ENCODE measurements around the gene PDLIM7. TPM values are rescaled to one million over a fixed set of nuclear protein-coding genes. Genes with fewer than 3 reads are reported as not detected.

The PDLIM7 gene
- total RNA-seq, 2 experiments from 2014 or later = 50.0 to 51.5 TPM

DNA sequence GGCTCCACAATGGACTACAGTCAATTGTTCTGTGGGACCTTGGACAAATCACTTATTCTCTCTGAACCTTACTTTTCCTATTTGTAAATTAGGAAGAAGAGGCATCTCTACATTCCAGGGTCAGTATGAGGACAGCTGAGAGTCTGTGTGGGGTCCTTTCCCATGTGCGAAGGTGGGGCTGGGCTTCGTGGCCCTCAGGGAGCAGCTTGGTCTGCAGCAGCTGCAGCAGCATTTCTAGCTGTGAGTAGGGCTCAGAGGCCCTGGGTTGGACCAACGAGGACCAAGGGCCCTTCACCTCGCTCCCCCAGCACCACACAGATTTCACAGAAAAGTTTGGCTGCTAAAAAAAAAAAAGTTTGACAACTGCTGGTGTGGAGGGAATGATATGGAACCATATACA, 28.8 kb upstream of the PDLIM7 start:
- CTCF ChIA-PET = no interaction called here
- POLR2A ChIA-PET = no interaction called here

DNA sequence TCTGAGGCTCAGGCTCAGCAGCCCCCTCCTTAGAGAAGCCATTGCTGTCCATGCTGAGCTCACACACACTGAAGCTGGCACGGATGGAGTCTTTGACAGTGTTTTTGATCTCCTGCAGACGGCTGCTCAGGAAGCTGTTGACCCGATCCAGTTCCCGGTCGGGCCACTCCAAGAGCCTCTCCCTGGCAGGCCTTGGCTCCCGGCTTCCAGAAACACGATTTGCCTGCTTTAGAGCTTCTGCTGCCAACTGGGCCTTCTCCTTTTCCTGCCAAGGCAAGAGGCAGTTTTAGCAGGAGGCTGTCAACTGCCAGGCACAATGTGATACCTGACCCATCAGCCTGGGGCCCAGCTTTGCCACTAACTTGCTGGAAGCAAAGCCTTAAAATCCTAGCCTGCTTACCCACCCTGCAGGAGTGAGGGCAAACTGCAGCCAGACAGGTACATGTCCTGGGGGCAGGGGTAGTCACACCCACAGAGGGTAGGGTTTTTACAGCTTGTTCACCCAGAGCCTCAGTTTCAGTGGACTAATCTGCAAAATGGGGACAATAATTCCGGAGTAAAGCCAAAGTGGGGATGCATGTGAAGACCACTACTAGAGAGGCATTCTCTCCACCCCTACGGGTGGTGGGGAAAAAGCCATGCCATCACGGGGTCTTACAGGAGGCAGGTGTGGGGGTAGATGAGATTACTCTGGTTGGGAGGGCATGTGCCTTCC, 27.7 kb upstream of the PDLIM7 start:
- CTCF ChIA-PET = interaction anchor here (1.4 kb wide), 1 partner anchor 24 kb away, joined by 5 read pairs; no protein-coding TSS in a partner anchor

DNA sequence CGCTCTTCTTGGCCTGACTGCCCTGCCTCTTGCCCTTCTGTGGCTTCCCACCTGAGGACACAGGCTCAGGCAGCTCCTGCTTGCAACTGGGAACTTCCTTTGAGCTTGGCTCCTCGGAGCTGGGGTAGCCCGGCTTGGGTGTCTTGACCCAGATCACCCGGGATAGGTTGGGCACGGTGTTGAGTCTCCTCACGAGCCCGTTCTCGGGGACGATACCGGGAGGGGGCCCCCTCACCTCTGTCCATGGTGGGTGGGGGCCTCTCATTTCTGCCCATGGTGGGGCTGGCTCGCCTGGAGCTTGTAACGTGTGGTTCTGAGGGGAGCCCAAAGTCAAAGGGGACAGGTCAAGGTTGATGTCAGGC, 27.1 kb upstream of the PDLIM7 start:
- ChIA-PET POLR2A (no interaction called here), CTCF (interaction anchor here (1.4 kb wide), 1 partner anchor 23 kb away, joined by 5 read pairs; no protein-coding TSS in a partner anchor)

More for the DNA sequence above, 27.7 kb upstream of the PDLIM7 start:
- POLR2A ChIA-PET = no interaction called here

DNA sequence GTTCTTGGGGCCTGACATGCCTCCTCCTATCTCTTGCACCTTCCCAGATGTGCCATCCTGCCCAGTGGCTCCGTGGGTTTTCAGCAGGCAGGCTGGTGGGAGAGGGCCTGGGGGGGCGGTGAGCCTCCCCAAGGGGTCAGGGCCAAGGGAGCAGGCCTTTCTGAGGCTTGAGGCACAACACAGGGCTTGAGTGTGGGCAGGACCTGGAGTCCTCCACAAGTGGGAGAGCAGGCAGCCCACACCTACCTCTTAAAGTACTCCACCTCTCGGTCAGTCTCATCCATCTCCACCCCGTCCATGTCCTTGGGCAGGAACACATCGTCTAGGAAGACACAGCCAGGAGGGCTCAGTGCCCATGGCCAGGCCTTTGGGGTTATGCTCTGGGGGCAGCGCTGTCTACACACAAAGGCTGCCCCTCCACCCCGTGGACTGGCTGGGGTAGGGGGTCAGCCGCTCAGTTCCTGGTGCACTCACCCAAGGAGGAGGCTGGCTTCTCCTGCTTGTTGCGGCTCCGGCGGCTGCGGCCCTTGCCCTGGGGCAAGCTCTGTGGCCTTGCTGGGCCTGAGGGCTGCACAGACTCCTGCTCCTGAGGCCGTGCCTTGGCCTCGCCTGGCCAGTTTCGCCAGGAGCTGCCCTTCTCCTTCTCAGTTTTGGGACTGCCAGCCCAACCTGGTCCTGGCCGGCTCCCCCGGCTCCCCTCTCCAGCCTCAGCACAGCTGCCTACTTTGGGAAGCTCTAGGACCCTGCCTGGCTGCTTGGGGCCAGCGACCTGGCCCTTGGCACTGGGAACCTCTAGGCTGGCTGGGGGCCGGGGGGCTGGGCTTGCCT, 26.5 kb upstream of the PDLIM7 start:
- ChIA-PET CTCF (interaction anchor here (1.4 kb wide), 1 partner anchor 23 kb away, joined by 5 read pairs; no protein-coding TSS in a partner anchor), POLR2A (no interaction called here)

DNA sequence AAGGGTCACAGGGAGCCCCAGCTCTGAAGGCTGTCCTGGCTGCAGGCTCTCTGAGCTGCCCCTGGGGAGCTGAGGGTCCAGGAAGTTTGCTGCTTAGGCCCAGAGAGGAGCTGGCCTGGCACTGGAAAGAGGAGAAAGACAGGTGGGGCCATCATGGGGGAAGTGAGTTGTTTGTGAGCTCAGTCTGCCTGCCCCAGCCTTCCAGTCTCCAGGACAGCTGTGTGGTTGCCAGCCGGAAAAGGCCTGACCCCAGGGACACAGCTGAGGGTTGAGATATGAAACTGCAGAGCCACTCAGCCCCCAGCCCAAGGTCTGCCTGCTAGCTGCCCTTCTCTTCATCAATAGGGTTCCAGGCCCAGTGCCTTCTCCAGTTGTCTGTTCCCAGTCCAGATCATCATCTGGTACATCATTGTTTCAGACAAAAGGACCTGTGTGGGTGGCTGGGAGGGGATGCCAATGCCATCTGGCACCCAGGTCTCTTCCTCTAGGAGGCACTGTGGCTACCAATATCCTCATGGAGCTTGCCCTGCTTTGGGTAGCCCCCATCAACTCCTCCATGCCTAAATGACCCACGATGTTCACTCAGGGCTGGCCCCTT, 23.6 kb upstream of the PDLIM7 start:
- CTCF ChIA-PET = interaction anchor here (1.4 kb wide), 1 partner anchor 13 kb away, joined by 3 read pairs; no protein-coding TSS in a partner anchor
- POLR2A ChIA-PET = interaction anchor here (0.7 kb wide), 1 partner anchor 15 kb away, joined by 3 read pairs; no protein-coding TSS in a partner anchor

DNA sequence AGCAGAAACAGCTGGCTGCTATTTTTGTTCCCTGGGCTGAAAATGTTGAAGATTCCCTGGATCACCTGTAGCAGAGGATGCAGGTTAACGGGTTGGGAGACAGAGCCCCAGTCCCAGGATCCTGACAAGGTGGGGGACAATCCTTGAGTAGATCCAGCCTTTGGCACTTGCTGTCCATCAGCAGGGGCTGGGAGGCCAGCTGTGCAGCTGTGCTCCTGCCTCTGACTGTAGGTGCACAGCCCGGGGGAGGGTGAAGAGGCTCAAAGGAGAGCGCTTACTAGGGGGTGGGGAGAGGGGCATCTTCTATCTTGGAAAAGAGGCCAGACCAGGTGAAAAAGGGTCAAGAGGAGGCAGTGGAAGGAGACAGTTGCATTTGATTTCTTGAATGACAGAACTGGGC, 22.9 kb upstream of the PDLIM7 start:
- ChIA-PET POLR2A (no interaction called here), CTCF (interaction anchor here (1.4 to 1.5 kb wide), 2 partner anchors 12 to 115 kb away, joined by 3 to 4 read pairs; no protein-coding TSS in a partner anchor)

DNA sequence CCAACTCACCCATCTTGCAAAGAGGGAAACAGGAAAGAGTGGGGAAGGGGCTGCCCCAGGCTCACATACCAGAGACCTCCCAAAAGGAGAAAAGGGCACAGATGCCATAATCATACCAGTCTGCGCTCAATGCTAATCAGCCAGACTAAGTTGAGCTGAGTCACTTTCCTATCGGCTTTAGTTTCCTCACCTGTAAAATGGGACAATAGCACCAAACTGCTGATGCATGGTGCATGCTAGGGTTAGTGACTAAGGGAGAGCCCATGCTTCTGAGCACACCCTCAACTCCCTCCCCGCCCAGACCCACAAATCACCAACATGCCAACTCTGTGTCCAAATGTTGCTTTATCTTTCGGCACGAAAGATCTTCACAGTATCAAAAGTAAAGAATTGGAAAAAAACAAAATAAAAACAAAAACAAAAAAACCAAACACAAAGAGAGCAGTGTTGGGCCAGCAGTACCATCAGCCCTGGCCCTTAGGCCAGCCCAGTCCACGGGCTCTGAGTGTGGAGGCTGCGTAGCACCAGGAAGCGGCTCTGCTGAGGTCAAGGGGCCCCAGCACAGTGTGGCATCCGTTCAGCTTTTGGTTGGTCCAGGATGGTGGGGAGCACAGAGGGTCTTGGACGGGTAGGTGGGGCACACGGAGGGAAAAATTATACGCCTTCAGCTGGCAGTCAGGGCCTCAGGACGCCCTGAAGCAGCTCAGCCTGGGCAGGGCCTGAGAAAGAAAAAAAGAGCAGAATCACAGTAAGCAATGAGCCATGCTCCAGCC, 22.2 kb upstream of the PDLIM7 start:
- ChIA-PET CTCF (interaction anchor here (1.4 to 1.5 kb wide), 2 partner anchors 11 to 115 kb away, joined by 3 to 4 read pairs; no protein-coding TSS in a partner anchor), POLR2A (no interaction called here)

DNA sequence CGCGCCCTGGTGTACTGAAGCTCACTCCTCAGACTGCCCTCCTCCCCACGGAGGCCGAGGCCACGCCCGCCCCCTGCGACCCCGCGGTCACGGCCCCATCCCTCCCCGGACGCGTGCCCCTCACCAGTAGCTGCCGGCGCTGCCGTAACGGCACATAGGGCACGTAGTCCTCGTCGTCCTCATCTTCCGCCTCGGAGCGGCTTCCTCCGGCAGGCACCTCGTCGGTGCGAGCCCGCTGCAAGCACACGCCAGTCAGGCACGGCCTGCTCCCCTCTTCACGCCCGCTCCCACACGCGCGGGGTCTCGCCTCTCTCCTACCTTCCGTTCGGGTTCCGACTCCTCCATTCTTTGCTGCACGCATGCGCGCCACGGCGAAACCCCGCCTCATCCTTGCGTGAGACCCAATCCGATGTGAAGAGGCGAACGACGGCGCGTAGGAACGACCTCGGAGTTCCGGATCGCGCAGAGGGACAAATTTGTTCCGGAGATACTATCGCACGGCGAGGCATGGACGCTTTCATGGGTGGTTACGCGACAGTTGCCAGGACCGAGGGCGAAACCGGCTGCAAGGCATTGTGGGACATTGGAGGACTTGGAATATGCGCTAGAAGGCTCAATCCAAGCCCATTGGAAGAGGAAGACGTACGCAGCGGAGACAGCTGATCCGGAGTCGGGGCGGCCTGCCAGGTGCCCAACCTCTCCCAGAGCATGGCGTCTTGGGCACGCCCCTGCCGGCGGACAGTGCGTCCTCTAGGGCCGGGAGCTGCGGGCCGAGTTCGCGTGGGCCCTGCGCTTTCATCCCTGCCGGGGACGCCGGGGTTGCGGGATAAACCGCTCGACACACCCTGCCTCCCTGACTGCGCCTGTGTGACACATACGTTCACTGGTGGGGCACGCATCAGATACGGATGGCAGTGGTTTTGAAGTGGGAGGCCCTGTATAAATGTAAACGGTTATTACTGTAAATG, 19.5 kb upstream of the PDLIM7 start, which contains the start of gene DDX41:
TSS of gene DDX41 (minus strand) at position 361 of the 968 bp plus-strand sequence. CDS start at position 345, 16 bp downstream.
- POLR2A ChIA-PET = interaction anchor here (0.8 to 1.1 kb wide), 3 partner anchors 21 to 165 kb away, joined by 3 to 4 read pairs (median 3); partner anchors contain the start of genes LMAN2 and TMED9
- CTCF ChIA-PET = interaction anchor here (0.5 to 2.3 kb wide), 5 partner anchors 15 to 402 kb away, joined by 3 to 7 read pairs (median 5); no protein-coding TSS in a partner anchor

DNA sequence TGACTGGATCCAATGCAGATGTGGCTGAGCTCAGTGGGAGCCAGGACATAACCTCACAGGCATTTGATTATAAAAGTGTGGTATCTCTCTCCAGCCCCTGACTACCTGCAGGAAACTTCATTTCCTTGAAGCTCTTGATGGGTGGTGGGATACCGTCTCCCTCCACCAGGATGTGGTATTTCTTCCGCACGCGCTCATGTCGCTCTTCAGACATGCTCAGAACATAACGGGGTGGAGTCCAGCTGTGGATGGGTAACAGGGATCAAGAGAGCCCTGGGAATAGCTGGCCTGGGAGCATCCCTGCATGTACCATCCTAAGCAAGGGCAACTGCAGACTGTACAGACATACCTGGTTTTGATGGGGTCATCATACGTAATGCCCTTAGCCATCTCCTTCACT, 18.2 kb upstream of the PDLIM7 start:
- ChIA-PET CTCF (interaction anchor here (0.7 to 2.9 kb wide), 8 partner anchors 14 to 125 kb away, joined by 3 to 13 read pairs (median 5); partner anchors contain the start of gene PDLIM7), POLR2A (interaction anchor here (0.7 to 1.1 kb wide), 3 partner anchors 69 to 164 kb away, joined by 3 to 4 read pairs (median 3); partner anchors contain the start of genes LMAN2 and PRR7)

DNA sequence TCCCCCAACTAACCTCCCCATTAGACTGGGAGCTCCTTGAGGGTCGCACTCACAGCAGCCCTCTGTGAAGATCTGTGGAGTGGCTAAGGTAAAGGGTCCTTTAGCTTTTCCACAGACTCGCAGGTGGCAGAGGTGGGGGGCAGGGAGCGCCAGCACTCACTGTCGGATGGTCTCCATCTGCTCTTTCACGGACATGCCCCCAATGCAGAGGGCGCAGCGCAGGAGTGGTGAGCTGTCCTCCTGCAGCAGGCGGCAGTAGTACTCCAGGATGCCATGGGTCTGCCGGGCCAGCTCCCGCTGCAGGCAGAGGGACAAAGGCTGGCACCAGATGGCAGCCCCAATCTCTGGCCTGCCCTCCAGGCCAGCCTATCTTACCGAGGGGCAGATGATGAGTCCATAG, 17.1 kb upstream of the PDLIM7 start:
- CTCF ChIA-PET = interaction anchor here (2.9 kb wide), 1 partner anchor 13 kb away, joined by 13 read pairs; no protein-coding TSS in a partner anchor
- POLR2A ChIA-PET = no interaction called here

DNA sequence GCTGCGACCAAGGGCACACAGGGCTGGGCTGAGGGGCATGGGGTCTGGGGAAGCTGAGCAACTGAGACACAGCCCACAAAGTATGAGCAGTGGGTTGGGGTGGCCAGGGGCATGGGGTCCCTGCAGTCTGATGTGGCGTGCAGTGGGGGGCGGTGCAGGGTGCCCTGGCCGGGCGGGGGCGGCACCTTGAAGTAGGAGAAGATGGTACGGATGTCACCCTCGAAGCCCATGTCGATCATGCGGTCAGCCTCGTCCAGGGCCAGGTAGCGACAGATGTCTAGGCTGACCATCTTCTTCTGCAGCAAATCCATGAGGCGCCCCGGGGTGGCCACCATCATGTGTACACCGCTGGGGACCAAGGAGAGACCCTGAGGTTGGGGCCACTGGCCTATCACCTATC, 16.1 kb upstream of the PDLIM7 start:
- ChIA-PET POLR2A (no interaction called here), CTCF (interaction anchor here (2.9 kb wide), 1 partner anchor 12 kb away, joined by 13 read pairs; no protein-coding TSS in a partner anchor)

DNA sequence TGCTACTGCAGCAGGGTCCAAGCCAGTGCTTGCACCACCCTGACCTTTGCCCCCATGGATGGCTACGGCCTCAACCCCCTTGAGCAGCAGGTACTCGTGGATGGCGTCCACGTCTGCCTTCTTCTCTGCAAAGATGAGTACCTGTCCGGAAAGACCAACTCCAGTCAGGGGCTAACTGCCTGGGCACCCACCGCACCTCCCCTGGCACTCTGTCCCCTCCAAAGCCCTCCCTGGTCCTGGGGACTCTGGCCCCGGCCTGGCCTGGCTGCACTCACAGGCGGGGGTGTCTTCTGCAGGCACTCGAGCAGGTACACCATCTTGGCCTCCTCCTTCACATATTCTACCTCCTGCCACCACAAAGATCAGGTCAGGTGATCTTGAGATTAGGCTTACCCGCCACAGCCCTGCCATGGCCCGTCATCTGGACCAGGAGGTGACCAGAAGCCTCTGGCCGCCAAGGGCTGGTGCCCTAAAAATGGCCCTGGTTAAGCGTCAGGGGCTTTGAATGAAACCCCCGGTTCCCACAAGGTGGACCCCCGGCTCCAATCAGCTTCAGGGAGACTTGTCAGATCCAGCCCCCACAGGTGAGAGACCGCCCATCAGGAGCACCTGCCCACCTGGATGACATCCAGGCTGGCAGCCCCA, 15.5 kb upstream of the PDLIM7 start:
- POLR2A ChIA-PET = no interaction called here
- CTCF ChIA-PET = interaction anchor here (2.9 kb wide), 1 partner anchor 11 kb away, joined by 13 read pairs; no protein-coding TSS in a partner anchor

DNA sequence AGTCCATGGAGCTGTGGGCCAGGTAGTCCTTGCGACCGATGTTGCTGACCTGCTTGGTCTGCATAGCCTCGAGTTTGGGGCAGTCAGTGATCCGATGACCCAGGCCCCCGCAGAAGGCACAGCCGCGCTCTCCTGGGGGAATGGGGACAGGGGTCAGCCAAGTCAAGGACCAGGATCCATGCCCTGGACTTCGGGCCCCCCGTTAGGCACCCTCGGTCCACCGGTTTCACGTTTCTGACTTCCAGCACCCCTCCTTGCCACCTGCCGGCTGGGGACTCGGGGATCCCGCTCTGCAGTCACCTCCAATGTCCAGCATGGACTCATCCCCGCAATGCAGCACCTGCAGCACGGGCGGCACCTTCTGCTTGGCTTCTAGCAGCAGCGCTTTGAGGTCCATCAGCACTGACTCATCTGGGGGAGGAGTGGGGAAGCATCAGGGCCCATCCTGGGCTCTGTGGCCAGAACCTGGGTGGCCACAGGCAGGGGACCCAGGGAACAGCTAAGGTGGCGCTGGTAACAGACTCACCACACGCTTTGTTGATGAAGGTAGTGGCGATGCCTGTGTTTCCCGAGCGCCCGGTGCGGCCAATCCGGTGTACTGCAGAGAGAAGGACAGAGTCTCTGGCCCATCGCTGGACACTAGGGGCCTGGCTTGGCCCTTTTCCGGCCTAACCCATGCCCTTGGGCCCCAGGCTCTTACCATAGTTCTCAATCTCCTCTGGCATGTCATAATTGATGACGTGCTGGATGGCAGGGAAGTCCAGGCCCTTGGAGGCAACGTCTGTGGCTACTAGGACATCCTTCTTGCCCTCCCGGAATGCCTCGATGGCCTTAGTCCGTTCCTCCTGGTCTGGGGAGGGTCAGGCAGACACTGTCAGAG, 14.6 kb upstream of the PDLIM7 start:
- CTCF ChIA-PET = no interaction called here
- POLR2A ChIA-PET = no interaction called here

DNA sequence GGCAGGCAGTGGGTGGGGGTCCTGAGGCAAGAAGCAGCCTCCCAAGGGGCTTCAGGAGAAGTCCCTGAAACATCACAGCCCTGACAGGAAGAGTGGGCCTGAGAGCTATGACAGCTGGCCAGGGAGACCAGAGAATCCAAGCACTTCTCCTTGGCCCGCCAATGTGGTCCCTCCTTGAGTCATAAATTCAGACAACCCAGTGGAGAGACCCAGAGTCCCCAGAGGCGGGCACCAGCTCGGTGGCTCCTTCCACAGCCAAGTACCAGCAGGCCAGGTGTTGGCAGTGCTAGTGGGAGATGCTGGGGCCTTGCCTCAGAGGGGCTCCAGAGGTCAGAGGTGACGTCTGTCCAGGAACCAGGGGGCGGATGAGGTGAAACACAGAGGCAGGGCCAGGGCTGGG, 13.8 kb upstream of the PDLIM7 start:
- POLR2A ChIA-PET = no interaction called here
- CTCF ChIA-PET = interaction anchor here (1.2 kb wide), 1 partner anchor 121 kb away, joined by 4 read pairs; no protein-coding TSS in a partner anchor

DNA sequence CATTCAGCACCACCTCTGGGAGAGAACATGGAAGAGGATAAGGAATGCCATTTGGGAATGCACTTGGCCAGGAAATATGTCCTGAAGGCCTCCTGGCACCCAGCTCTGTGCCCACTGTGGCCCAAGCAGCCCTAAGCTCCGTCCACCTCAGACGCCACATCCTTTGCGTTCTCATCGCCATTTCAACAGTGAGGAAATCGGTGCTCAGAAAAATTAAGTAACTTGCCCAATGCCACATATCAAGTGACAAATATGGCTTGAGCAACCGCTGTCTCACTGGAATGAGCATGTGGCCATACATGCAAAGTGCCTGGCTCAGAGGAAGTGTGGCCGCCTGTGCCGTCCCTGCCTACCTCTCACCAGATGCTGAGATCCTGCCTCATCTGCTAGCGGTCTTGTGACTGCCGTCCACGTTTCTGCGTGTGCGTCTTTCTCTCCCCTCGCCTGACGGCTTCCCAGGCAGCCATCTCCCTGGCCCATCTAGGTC, 13.2 kb upstream of the PDLIM7 start:
- ChIA-PET CTCF (interaction anchor here (1.2 to 2.2 kb wide), 2 partner anchors 10 to 120 kb away, joined by 4 to 9 read pairs; no protein-coding TSS in a partner anchor), POLR2A (interaction anchor here (0.6 kb wide), 1 partner anchor 162 kb away, joined by 6 read pairs; no protein-coding TSS in a partner anchor)
